GM18511 (cell line): ENCODE results near the gene NOC3L.
A peak's percentile ranks its signal among the peaks of the same experiment; 100 is the strongest.
"Not testable (repeated sequence)": the region's sequence is repeated elsewhere in the genome, so short reads cannot be mapped to it uniquely, and the experiment has no call there.

Experiments
- ATAC-seq: cut with Tn5 transposase; IDR thresholded peaks from one replicate; pipeline ENCODE4 v1.9.1; 2021; ENCODE audit warnings: mild to moderate bottlenecking, moderate library complexity; ENCODE audit not compliant: unreplicated experiment

The NOC3L gene

GRCh38 chr10:94364482-94364881 is 1.7 kb upstream of the NOC3L start:
- no peak for ATAC-seq

GRCh38 chr10:94363251-94363565 is 469 bp upstream of the NOC3L start:
- peak; percentile 25 for ATAC-seq

- no peak for ATAC-seq
Observed at GRCh38 chr10:94361171-94361794, 1.5 kb downstream of the NOC3L start.

GRCh38 chr10:94358480-94358879 is 4.3 kb downstream of the NOC3L start:
- ATAC-seq = no peak

DNA sequence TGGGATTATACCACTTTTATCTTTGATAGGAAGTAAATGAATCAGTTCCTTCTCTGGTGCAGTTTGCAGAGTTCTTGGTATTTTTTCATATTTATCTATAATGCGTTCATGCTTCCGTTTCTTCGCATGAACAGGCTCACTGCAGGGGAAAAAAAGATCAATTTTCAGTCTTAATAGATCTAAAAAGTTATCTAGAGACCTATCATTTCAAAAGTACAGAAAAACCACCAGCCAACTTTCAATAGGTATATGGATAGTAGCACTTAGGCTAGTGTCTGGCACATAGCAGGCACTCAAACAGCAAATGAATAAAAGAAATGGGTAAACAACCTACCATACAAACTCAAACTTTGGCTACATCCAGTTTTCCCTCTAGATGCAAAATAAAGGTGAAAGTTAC is 5.5 kb downstream of the NOC3L start:
- ATAC-seq = no peak

- no peak for ATAC-seq
Observed at GRCh38 chr10:94355841-94356240, 6.9 kb downstream of the NOC3L start.

- ATAC-seq = no peak
Observed at GRCh38 chr10:94353336-94353735, 9.4 kb downstream of the NOC3L start.

GRCh38 chr10:94351089-94351488 is 11.7 kb downstream of the NOC3L start:
- ATAC-seq = no peak

DNA sequence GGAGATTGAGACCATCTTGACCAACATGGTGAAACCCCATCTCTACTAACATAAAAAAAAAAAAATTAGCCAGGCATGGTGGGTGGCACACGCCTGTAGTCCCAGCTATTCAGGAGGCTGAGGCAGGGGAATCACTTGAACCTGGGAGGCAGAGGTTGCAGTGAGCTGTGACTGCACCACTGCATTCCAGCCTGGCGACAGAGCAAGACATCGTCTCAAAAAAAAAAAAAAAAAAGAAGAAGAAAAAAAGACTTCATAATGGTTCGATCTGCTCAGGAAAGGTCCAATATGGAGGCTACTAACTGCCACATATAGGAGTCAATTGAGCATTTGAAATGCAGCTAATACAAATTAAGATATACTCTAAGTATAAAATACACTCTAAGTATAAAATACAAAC is 12.2 kb downstream of the NOC3L start:
- ATAC-seq = not testable (repeated sequence)

GRCh38 chr10:94349327-94349726 is 13.4 kb downstream of the NOC3L start:
- no peak for ATAC-seq

GRCh38 chr10:94344522-94345122 is 18.1 kb downstream of the NOC3L start:
- peak; percentile 97 for ATAC-seq

DNA sequence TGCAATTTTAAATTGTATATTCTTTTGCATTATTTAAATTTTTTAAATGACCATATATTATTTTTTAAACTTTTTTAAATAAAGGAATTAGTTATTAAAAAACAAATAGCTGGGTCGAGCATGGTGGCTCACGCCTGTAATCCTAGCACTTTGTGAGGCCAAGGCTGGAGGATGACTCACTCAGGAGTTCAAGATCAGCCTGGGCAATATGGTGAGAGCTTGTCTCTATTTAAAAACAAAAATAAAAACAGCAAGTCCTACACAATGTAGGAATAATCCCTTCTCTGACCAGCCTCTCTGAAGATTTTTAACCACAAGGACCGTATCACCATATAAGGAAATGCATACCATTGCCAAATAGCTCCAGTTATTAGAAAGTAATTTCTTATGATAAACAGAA is 19.6 kb downstream of the NOC3L start:
- no peak for ATAC-seq

GRCh38 chr10:94334857-94335256 is 27.9 kb downstream of the NOC3L start:
- ATAC-seq = no peak

DNA sequence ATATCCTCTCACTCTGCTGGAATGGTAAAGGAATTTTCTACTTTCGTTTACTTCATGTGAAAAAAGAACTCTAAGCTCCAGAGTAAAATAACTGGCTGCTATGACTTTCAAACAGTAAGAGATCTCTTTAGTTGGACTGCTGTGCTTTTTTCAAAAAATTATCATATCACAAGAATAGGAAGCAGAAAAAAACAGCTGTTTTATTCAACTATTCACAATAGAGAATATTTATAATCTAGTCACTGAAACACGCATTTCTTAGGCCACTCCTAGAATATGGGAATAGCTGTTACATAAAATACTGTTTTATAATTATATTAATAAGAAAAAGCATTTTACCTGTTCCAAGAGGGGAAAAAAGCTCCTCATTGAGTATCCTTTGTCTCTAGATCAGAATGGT is 29.7 kb downstream of the NOC3L start:
- ATAC-seq = no peak

DNA sequence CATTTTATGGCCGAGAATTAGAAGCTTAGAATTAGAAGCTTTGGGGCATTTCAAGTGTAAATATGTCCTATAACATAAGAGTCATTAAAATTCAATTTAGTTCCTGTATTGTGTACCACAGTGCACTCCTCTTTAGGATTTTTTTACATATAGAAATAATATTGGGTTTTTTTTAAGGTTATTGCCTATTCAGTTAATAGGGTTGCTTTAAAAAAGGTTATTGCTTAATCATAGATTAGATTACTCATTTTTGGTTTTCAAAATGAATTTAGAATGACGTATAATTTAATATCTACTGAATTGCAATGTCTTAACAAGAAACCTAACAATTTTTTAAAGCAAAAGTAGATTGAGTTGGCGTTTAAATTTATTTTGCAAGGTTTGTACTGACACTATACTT is 34.1 kb downstream of the NOC3L start:
- no peak for ATAC-seq

- ATAC-seq = no peak
Observed at GRCh38 chr10:94327649-94328048, 35.1 kb downstream of the NOC3L start.

GRCh38 chr10:94324609-94325233 is 38.0 kb downstream of the NOC3L start:
- ATAC-seq = no peak

DNA sequence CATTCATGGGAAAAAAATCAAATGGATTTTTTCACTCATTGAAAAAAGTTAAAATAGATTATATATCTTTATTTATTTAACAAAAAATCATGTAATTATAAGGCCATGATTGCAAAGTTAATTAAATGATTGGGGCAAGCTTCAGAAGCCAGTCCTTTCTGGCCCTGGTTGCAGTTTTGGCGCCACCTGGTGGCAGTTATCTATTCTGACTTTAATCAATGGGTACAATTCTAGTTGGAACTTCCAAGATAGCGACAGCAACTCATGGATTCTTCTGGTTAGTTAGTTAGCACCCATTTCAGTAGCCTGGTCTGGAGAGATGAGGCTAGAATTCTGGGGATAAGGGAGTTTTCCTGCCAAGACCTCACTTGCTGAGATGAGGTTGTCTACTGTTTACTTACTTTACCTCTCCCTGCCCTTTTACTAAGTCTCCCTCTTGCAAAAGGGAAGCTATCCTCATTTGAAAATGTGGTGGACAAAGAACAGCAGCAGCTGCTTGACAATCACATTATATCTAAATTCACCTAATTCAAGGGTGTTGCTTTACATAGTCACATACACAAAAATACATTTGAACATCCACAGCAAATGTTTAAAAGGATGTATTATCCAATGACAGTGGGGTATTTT is 42.3 kb downstream of the NOC3L start:
- ATAC-seq = peak; percentile 65

DNA sequence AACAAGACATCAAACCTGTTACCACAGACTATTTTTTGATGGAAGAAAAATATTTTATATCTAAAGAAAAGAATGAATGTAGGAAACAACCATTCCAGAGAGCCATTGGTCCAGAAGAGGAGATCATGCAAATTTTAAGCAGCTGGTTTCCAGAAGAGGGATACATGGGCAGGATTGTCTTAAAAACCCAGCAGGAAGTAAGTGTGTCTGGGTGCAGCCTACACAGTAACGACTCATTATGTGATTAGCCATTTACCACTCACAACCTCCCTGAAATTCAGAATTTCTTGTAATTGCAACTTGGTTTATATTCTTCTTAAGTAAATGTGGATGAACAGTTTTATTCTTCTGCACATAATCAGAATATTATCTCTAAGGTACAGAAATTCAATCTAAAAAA is 46.2 kb downstream of the NOC3L start:
- no peak for ATAC-seq

DNA sequence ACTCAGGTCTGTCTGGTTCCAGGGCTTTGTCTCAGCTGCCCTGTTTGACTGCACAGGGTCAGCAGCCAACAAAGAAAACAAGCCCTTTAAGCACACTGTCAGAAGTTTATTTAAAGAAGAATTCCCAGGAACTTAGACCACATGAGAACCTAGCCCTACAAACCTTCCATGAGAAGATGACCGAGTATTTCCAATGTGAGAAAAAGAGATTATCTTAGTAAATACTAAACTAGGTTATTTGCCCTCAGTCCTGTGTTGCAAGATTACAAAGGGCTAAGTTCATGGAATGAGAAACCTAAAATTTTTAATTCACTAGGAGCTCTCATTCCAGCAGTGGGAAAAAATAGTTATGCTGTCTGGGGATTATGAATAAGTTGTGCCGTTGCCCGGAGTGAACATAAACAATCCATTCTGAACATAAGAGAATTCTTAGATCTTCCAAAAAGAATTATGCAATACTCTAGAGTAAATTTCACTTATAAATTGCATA is 46.7 kb downstream of the NOC3L start:
- ATAC-seq = no peak

DNA sequence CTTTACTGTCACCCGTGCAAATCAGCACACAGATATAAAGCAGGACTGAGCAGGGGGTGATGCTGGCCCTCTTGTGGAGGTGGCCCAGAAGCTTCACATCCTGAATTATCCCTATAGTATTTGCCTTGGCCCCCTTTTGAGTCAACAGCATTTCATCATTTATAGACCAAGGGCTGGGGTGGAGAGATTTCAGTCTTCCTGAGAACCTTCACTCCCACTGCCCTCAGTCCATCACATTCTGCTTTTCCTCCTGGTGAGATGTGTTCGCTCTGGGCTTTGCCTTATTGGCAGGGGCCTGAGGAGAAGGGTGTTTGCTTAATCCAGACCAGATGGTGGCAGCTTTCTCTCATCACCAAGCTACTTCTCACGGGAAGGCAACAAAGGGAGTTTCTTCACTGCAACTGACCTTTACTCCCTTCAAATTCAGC is 47.7 kb downstream of the NOC3L start:
- no peak for ATAC-seq

DNA sequence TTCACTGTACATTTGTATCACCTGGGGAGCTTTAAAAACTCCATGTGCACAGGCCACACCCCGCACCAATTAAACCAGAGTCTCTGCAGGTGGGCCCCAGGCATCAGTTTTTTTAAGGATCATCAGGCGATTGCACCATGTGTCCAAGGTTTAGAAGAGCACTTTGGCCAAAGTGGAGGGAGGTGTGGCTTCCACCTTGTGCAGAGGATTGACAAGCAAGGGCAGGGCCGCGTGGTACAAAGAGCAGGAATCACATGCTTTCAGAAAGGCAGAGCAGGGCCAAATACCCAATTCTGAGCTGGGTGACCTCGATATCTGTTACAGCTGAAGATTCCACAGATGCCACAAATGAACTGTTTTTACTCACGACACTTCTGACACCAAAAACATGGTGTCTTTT is 52.4 kb downstream of the NOC3L start:
- no peak for ATAC-seq
